Peyer's patch (tissue), 4 donors: ENCODE data around the gene UTF1.
"Not testable (repeated sequence)": the region's sequence is repeated elsewhere in the genome, so short reads cannot be mapped to it uniquely, and the experiment has no call there.

Experiments
- CTCF ChIP-seq, 6 experiments: fragments of 450-650 bp in 4 of 6; fragments of 200-600 bp in 2 of 6; sonication (generic) in 1 of 6; IDR thresholded peaks; one replicate each; pipeline ENCODE4 v1.5.1; 2017 to 2019; ENCODE audit warnings: antibody characterized with exemption in 6 of 6, mild to moderate bottlenecking in 3 of 6, moderate library complexity in 1 of 6
- POLR2A ChIP-seq, 2 donors: fragments of 450-650 bp; IDR thresholded peaks; one replicate each; pipeline ENCODE4 v1.5.1; 2017; ENCODE audit warnings: antibody characterized with exemption in 2 of 2, mild to moderate bottlenecking in 2 of 2, moderate library complexity in 2 of 2

- not testable (repeated sequence) for TF ChIP-seq CTCF, POLR2A (IDR thresholded peaks at IDR 0.05)
Observed at GRCh38 chr10:133265052-133265451, 35.0 kb downstream of the UTF1 start.
